Right renal cortex interstitium (tissue), 3 donors: Measurements from ENCODE around the gene ZCCHC24. TPM values are rescaled to one million over a fixed set of nuclear protein-coding genes. Genes with fewer than 3 reads are reported as not detected.

Source experiments
- DNase-seq, 3 donors: peaks; one replicate each; pipeline ENCODE4 v3.0.0-alpha.2; 2013; ENCODE audit warnings: low read depth in 3 of 3, low spot score in 2 of 3
- polyA plus RNA-seq, 3 donors: library from polyadenylated mRNA; unstranded; fragments of 120-200 nt; gene quantifications; one replicate each; pipeline ENCODE4 v1.2.1, GENCODE V29; 2013; ENCODE audit not compliant: insufficient read length in 3 of 3

The ZCCHC24 gene
- polyA plus RNA-seq, 3 donors: 20.8 to 23.0 (median 22.5) TPM

DNA sequence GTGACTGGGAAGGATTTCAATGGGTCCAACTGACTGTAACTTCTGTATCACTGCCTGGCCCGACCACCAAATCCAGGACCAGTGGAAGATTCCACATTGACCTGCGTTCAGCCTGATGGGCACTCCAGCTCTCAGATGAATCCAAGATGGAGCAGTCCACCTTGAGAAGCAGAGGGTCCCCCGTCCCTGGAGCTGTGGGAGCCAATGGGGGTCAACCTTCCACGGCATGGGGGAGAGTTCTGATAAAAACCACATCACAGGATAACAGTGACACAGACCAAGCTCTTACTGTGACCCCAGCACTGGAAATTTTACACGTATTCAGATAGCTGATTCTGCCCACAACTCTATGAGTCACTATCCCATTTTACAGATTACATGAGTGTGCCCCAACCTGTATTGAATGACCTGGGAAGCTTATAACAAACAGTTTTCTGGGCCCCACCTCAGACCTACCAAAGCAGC, 11.2 kb downstream of the ZCCHC24 start:
- no peak for DNase-seq

GRCh38 chr10:79433324-79434222, 11.9 kb downstream of the ZCCHC24 start:
- DNase-seq: no peak

DNA sequence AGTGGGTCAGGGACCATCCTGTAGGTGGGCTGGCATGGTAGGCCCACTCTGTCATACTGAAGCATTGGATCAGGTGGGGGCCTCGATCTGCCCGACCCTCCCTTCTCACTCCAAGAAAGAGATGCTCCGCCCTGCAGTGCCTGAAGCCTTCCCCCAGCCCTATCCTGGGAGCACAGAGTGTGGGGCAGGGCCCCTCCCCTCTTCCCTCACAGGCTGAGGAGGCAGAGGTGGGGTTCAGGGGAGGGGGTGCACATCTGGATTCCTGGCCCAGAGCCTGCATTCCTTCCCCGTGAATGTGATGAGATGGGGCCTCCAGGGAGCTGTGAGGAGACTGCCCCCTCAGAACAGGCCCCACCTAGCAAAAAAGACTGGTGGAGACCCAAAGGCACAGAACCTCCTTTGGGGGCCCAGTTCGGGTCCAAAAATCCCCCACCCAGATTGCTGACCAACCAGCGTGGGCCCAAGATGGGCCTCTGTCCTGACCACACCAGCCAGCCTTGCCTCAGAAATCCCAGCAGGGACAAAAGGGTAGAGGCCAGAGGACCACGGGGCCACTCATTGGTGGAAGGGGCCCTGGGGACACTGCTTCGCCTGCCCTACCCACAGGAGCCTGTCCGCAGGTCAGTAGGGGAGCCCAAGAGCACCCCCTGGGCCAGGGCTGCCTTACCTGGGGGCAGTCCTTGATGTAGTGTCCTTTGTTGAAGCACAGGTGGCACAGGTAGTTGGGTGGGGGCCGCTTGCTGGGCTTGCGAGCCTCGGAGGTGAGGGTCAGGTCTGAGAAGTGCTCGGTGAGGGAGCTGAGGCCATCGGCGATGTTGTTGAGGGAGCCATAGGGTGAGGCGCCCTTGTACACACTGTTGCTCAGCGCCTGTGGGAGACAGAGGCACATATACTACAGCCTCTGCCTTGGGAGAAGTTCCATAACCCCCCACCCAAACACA, 13.3 kb downstream of the ZCCHC24 start:
- DNase-seq: no peak

DNA sequence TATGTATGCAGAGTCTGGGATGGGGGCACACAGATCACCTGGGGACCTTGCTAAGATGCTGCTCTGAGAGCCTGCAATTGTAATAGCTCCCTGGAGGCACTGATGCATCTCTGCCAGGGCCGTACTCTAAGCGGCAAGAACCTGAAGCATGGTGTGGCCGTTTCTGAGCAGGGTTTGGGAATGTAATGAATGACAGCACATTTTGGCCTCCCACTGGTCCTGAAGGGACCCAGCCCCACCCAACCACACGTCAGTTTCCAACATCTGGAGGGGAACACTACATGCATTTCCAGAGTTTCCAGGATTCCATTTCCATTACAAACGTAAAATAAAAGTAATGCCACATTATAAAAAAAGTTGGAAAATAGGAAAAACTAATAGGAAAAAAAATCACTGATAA, 14.0 kb downstream of the ZCCHC24 start:
- DNase-seq: no peak

GRCh38 chr10:79430936-79431335, 14.5 kb downstream of the ZCCHC24 start:
- DNase-seq: no peak

DNA sequence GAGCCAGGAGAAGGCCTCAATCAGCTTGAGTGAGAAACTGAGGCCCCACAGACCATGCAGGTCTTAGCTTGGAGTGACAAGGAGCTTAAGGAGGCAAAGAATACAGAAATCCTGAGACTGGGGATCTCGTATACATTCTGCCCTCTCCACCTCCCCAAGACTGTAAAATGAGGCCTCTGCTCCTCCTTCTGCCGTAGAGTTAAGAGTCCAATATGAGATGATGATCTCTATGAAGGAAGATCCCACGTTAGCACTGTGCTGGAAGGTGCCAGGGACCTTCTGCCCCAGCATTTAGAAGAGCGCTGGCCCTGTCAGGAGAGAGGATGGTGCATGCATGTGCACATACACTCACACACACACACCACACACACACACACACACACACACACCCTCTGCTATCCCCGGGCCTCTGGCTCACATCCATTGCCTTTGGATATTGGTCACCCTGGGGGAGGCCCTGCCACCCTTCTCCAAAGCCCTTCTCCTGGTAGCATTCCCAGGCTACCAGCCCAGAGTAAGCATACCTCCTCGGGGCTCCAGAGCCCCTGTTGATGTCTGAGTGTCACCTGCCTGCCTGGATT, 15.0 kb downstream of the ZCCHC24 start:
- no peak for DNase-seq

DNA sequence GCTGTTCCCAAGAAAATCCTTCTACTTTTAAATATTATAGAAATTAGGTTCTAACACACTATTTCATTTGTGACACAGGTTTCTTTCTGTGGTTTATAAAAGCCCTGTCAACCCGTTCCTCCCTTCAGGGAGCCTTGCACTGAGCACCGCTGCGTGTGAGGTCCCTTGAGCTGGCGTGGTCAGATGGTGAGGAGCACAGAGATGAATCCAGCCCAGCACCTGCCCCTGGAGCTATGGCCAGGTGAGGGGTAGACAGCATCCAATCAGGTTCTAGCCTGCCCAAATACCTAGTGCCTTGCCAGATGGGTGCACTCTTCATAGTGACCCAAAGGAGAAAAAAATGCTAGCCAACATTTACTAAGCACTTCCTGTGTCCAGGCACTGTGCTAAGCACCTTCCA, 15.7 kb downstream of the ZCCHC24 start:
- no peak for DNase-seq

DNA sequence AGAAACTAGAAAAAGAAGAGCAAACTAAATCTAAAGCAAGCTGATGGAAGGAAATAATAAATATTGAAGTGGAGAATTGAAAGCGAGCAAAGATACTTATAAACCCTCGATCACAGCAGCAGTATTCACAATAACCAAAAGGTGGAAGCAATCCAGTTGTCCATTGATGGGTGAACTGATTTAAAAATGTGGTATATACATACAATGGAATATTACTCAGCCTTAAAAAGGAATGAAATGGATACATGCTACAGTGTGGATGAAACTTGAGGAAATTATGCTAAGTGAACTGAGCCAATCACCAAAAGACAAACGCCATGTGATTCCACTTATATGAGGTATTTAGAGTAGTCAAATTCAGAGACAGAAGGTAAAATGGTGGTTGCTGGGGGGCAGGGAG, 17.5 kb downstream of the ZCCHC24 start:
- no peak for DNase-seq

- no peak for DNase-seq
These were observed 20.3 kb downstream of the ZCCHC24 start for GRCh38 chr10:79425074-79425532.

- no peak for DNase-seq
These were observed 21.0 kb downstream of the ZCCHC24 start for GRCh38 chr10:79424221-79425073.

- no peak for DNase-seq
These were observed 23.1 kb downstream of the ZCCHC24 start for GRCh38 chr10:79422178-79422892.

- no peak for DNase-seq
These were observed 24.3 kb downstream of the ZCCHC24 start for GRCh38 chr10:79420974-79421688.

GRCh38 chr10:79418886-79419595, 26.4 kb downstream of the ZCCHC24 start:
- DNase-seq: no peak

GRCh38 chr10:79418274-79418673, 27.1 kb downstream of the ZCCHC24 start:
- DNase-seq: no peak

DNA sequence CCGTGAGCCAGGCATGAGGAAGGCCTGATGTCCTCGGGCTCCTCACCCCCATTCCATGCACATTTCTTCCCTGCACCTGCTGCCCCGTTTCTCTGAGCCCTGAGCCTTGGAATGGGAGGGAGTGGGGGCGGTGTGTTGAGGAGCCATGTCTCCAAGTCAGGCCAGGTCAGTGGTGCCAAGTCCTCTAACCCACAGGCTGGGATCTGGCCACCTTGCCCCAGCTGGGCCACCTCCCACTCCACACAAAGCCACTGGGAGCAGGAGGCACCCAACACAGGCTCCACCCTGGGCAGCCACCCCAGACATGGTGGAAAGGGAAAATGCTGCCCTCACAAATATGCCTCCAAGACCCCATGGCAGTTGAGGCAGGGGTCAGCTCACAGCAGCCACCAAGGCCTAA, 27.7 kb downstream of the ZCCHC24 start:
- DNase-seq: no peak

GRCh38 chr10:79417266-79417665, 28.2 kb downstream of the ZCCHC24 start:
- no peak for DNase-seq

GRCh38 chr10:79416578-79417255, 28.7 kb downstream of the ZCCHC24 start:
- no peak for DNase-seq
